AG04450 (cell line): ENCODE data around the gene LAMA2. TPM values are rescaled to one million over a fixed set of nuclear protein-coding genes. Genes with fewer than 3 reads are reported as not detected.

ENCODE experiments used
- CTCF ChIA-PET: fragments of 300-600, 350-600 bp; formaldehyde crosslinking; extraction: SDS; loops from one replicate; lab custom pipeline; 2022; ENCODE audit warnings: antibody characterized with exemption, inconsistent platforms; lab: Charles Lee
- POLR2A ChIA-PET: fragments of 350-600 bp; formaldehyde crosslinking; extraction: SDS; loops from one replicate; lab custom pipeline; 2021; ENCODE audit warnings: antibody characterized with exemption, inconsistent platforms; lab: Yijun Ruan, JAX
- DNase-seq: peaks from one replicate; pipeline ENCODE4 v3.0.0-alpha.2; 2011; ENCODE audit warnings: low read depth, low spot score
- H3K27ac ChIP-seq: one replicate; pipeline ENCODE4 v1.5.1; 2012; ENCODE audit warnings: low read depth, low read length, control low read depth
- H3K27me3 ChIP-seq: one replicate; pipeline ENCODE4 v1.6.0; 2012; ENCODE audit warnings: low read length; ENCODE audit not compliant: control insufficient read depth, insufficient read depth
- H3K4me3 ChIP-seq: 2 replicates; pipeline ENCODE4 v1.5.1; 2011; ENCODE audit warnings: mild to moderate bottlenecking, low read depth, low read length, control low read depth
- H3K9me3 ChIP-seq: 2 replicates; pipeline ENCODE4 v1.5.1; 2012; ENCODE audit warnings: low read length; ENCODE audit not compliant: control insufficient read depth, insufficient read depth
- CTCF ChIP-seq: IDR thresholded peaks from 2 replicates; pipeline ENCODE4 v1.5.1; 2011; ENCODE audit warnings: low read depth, low read length, control low read depth, inconsistent platforms
- polyA plus RNA-seq: library from polyadenylated mRNA; depleted of rRNA; stranded (reverse); fragments of >200 nt; gene quantifications from 2 replicates; pipeline ENCODE4 v1.2.3, GENCODE V29; 2011

The LAMA2 gene
- polyA plus RNA-seq, 1 experiment = 33.0 TPM

GRCh38 chr6:129469070-129469662, 586.2 kb downstream of the LAMA2 start:
- ChIA-PET POLR2A (no interaction called here), CTCF (no interaction called here)
- H3K4me3 ChIP-seq = no peak overlapping the region
- H3K27me3 ChIP-seq = no peaks in the 10 kb centered on the region
- TF ChIP-seq CTCF = no peak
- no peak overlapping the region for H3K27ac ChIP-seq
- DNase-seq = no peak
- H3K9me3 ChIP-seq = no peaks in the 10 kb centered on the region

- Histone ChIP-seq H3K27ac (no peak overlapping the region), H3K9me3 (no peaks in the 10 kb centered on the region), H3K4me3 (no peak overlapping the region), H3K27me3 (no peaks in the 10 kb centered on the region)
- POLR2A ChIA-PET = no interaction called here
- no peak for TF ChIP-seq CTCF
- CTCF ChIA-PET = no interaction called here
- no peak for DNase-seq
Observed at GRCh38 chr6:129472239-129472638, 589.3 kb downstream of the LAMA2 start.

- Histone ChIP-seq H3K4me3 (no peak overlapping the region), H3K27ac (no peak overlapping the region), H3K9me3 (no peaks in the 10 kb centered on the region), H3K27me3 (no peaks in the 10 kb centered on the region)
- no peak for DNase-seq
- ChIA-PET POLR2A (no interaction called here), CTCF (no interaction called here)
- no peak for TF ChIP-seq CTCF
Observed at GRCh38 chr6:129473546-129473945, 590.6 kb downstream of the LAMA2 start.

- ChIA-PET POLR2A (interaction anchor here (0.6 kb wide), 1 partner anchor 79 kb away, joined by 4 read pairs; no protein-coding TSS in a partner anchor), CTCF (interaction anchor here (1.3 kb wide), 1 partner anchor 24 kb away, joined by 4 read pairs; no protein-coding TSS in a partner anchor)
- TF ChIP-seq CTCF = no peak
- Histone ChIP-seq H3K27ac (no peak overlapping the region), H3K9me3 (no peaks in the 10 kb centered on the region), H3K4me3 (no peak overlapping the region), H3K27me3 (no peaks in the 10 kb centered on the region)
- no peak for DNase-seq
Observed at GRCh38 chr6:129475477-129476247, 592.7 kb downstream of the LAMA2 start.

- no peak overlapping the region for H3K27ac ChIP-seq
- ChIA-PET CTCF (no interaction called here), POLR2A (interaction anchor here (0.6 kb wide), 1 partner anchor 79 kb away, joined by 4 read pairs; no protein-coding TSS in a partner anchor)
- no peak overlapping the region for H3K4me3 ChIP-seq
- H3K27me3 ChIP-seq = no peaks in the 10 kb centered on the region
- no peak for DNase-seq
- H3K9me3 ChIP-seq = no peaks in the 10 kb centered on the region
- no peak for TF ChIP-seq CTCF
Observed at GRCh38 chr6:129476248-129476564, 593.3 kb downstream of the LAMA2 start.
